Astrocyte (in vitro differentiated cells and primary cell): ENCODE results near the gene TIMM21. TPM values are rescaled to one million over a fixed set of nuclear protein-coding genes. Genes with fewer than 3 reads are reported as not detected.
A peak's percentile ranks its signal among the peaks of the same experiment; 100 is the strongest.

ENCODE experiments used
- DNase-seq: peaks from one replicate; pipeline ENCODE4 v3.0.0-alpha.2; 2010; ENCODE audit warnings: low read depth
- FAIRE-seq: peaks from 2 replicates; lab custom pipeline; 2011; peaks lifted over from hg19 to GRCh38; lab: Jason Lieb, UNC
- H2AFZ ChIP-seq: 2 replicates; pipeline ENCODE4 v1.6.0; 2012; ENCODE audit warnings: low read depth, low read length, inconsistent platforms
- H3K27ac ChIP-seq: 2 replicates; pipeline ENCODE4 v1.5.1; 2011; ENCODE audit warnings: low read depth, low read length, inconsistent platforms
- H3K27me3 ChIP-seq: 2 replicates; pipeline ENCODE4 v1.6.0; 2011; ENCODE audit warnings: low read length, inconsistent platforms; ENCODE audit not compliant: insufficient read depth
- H3K36me3 ChIP-seq: 2 replicates; pipeline ENCODE4 v1.5.1; 2011; ENCODE audit warnings: low read length, inconsistent platforms; ENCODE audit not compliant: insufficient read depth
- H3K4me1 ChIP-seq: 2 replicates; pipeline ENCODE4 v1.5.1; 2011; ENCODE audit warnings: low read length, inconsistent platforms; ENCODE audit not compliant: insufficient read depth
- H3K4me2 ChIP-seq: 2 replicates; pipeline ENCODE4 v1.6.0; 2012; ENCODE audit warnings: low read length, inconsistent platforms
- H3K4me3 ChIP-seq: 2 replicates; pipeline ENCODE4 v1.5.1; 2011; ENCODE audit warnings: low read depth, mild to moderate bottlenecking, low read length, inconsistent platforms; ENCODE audit not compliant: insufficient read depth
- H3K79me2 ChIP-seq: 2 replicates; pipeline ENCODE4 v1.6.0; 2012; ENCODE audit warnings: mild to moderate bottlenecking, low read length, inconsistent platforms; ENCODE audit not compliant: insufficient read depth
- H3K9ac ChIP-seq: 2 replicates; pipeline ENCODE4 v1.6.0; 2012; ENCODE audit warnings: mild to moderate bottlenecking, low read length, inconsistent platforms
- H3K9me3 ChIP-seq: 2 replicates; pipeline ENCODE4 v1.5.1; 2012; ENCODE audit warnings: low read depth, mild to moderate bottlenecking, low read length, inconsistent platforms; ENCODE audit not compliant: insufficient read depth
- H4K20me1 ChIP-seq: 2 replicates; pipeline ENCODE4 v1.6.0; 2012; ENCODE audit warnings: low read length, inconsistent platforms; ENCODE audit not compliant: insufficient read depth
- H3K27ac Mint-ChIP-seq: one replicate; pipeline ENCODE4 v1.8.0; 2021; ENCODE audit warnings: mild to moderate bottlenecking, mixed read lengths; ENCODE audit not compliant: unreplicated experiment
- H3K27me3 Mint-ChIP-seq: one replicate; pipeline ENCODE4 v1.8.0; 2021; ENCODE audit warnings: low read depth, mixed read lengths; ENCODE audit not compliant: unreplicated experiment
- H3K36me3 Mint-ChIP-seq: one replicate; pipeline ENCODE4 v1.8.0; 2021; ENCODE audit warnings: low read depth, mixed read lengths; ENCODE audit not compliant: unreplicated experiment
- H3K4me1 Mint-ChIP-seq: one replicate; pipeline ENCODE4 v1.8.0; 2021; ENCODE audit warnings: low read depth, mixed read lengths; ENCODE audit not compliant: unreplicated experiment
- H3K4me3 Mint-ChIP-seq: one replicate; pipeline ENCODE4 v1.8.0; 2021; ENCODE audit warnings: mild to moderate bottlenecking, moderate library complexity, mixed read lengths; ENCODE audit not compliant: unreplicated experiment
- H3K9me3 Mint-ChIP-seq: one replicate; pipeline ENCODE4 v1.8.0; 2021; ENCODE audit warnings: mild to moderate bottlenecking, mixed read lengths; ENCODE audit not compliant: unreplicated experiment
- CTCF ChIP-seq: IDR thresholded peaks from 2 replicates; pipeline ENCODE4 v1.5.1; 2011; ENCODE audit warnings: low read depth, mild to moderate bottlenecking, inconsistent platforms, low read length, moderate library complexity; ENCODE audit not compliant: insufficient read depth
- EZH2 ChIP-seq: IDR thresholded peaks from 2 replicates; pipeline ENCODE4 v1.6.1; 2012; ENCODE audit warnings: mild to moderate bottlenecking, low read length, inconsistent platforms; ENCODE audit not compliant: insufficient read depth
- total RNA-seq: library from RNA; stranded (reverse); gene quantifications from 2 replicates; pipeline ENCODE4 v1.2.1, GENCODE V29; 2021

Gene TIMM21
- total RNA-seq, 1 donor from 2014 or later: 25.1 TPM

DNA sequence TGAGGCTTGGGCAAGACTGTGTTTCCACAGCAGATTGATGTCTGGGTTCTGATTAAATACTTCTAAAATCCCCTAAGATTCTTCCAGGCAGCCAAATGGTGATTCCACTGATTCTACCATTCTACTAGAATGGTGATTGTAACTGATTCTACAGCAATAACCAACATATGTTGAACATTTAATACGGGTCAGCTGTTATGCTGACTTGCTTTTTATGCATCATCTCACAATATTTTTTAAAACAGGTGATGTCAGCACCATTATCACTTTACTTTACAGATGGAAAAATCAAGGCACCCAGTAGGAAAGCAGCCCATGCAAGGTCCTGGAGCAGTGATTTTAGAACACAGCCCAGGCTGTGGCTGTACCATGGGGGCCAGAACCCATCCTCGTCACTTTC, 37.5 kb downstream of the TIMM21 start:
- H3K4me2 ChIP-seq: no peak overlapping the region
- H3K36me3 Mint-ChIP-seq: no peaks in the 10 kb centered on the region
- no peak overlapping the region for H3K4me3 ChIP-seq
- H2AFZ ChIP-seq: no peak overlapping the region
- no peak overlapping the region for H3K27ac ChIP-seq
- peaks cover 8% of the 10 kb centered on the region for H3K27me3 ChIP-seq
- no peak overlapping the region for H3K4me3 Mint-ChIP-seq
- H3K79me2 ChIP-seq: no peaks in the 10 kb centered on the region
- peaks cover 1% of the 10 kb centered on the region for H3K4me1 Mint-ChIP-seq
- no peak overlapping the region for H3K27ac Mint-ChIP-seq
- no peaks in the 10 kb centered on the region for H3K9me3 Mint-ChIP-seq
- no peak for FAIRE-seq
- no peak for DNase-seq
- no peaks in the 10 kb centered on the region for H3K36me3 ChIP-seq
- peaks cover 4% of the 10 kb centered on the region for H3K27me3 Mint-ChIP-seq
- no peak overlapping the region for H3K9ac ChIP-seq
- H4K20me1 ChIP-seq: no peaks in the 10 kb centered on the region
- H3K9me3 ChIP-seq: no peaks in the 10 kb centered on the region
- TF ChIP-seq EZH2: no peak
- H3K4me1 ChIP-seq: peaks cover 5% of the 10 kb centered on the region

- no peak for TF ChIP-seq CTCF
- no peak for TF ChIP-seq EZH2
- H3K36me3 Mint-ChIP-seq: no peaks in the 10 kb centered on the region
- Histone ChIP-seq H3K27me3 (peaks cover 8% of the 10 kb centered on the region), H3K9ac (no peak overlapping the region), H3K4me1 (peaks cover 5% of the 10 kb centered on the region), H3K79me2 (no peaks in the 10 kb centered on the region), H3K27ac (no peak overlapping the region), H3K4me2 (no peak overlapping the region), H3K4me3 (no peak overlapping the region), H3K36me3 (no peaks in the 10 kb centered on the region), H3K9me3 (no peaks in the 10 kb centered on the region), H4K20me1 (no peaks in the 10 kb centered on the region), H2AFZ (no peak overlapping the region)
- H3K9me3 Mint-ChIP-seq: no peaks in the 10 kb centered on the region
- H3K4me3 Mint-ChIP-seq: no peak overlapping the region
- FAIRE-seq (no peak), DNase-seq (no peak)
- H3K4me1 Mint-ChIP-seq: peaks cover 1% of the 10 kb centered on the region
- peaks cover 4% of the 10 kb centered on the region for H3K27me3 Mint-ChIP-seq
- H3K27ac Mint-ChIP-seq: no peak overlapping the region
Observed at GRCh38 chr18:74186661-74187060, 38.3 kb downstream of the TIMM21 start.

DNA sequence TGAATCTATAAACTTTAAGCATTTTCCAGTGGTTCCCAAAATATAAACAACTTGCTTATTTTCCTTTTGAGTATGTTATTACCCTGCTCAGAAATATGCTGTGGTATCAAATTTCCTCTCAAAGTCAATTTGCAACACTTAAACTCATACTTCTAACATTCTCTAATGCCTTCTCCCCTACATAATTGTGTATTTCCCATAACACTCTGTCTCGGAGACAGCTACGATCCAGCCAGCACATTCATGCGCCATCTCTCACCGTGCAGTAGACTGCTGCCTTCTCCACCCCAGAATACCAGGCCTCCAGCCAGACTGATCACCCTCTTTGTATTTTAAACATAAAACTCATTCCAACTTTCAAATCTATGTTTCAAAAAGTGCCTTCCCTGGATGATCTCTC, 41.8 kb downstream of the TIMM21 start:
- Histone ChIP-seq H3K27me3 (peaks cover 1% of the 10 kb centered on the region), H3K36me3 (no peaks in the 10 kb centered on the region), H4K20me1 (no peaks in the 10 kb centered on the region), H3K79me2 (no peaks in the 10 kb centered on the region), H3K9ac (no peak overlapping the region), H3K4me3 (no peak overlapping the region), H3K9me3 (no peaks in the 10 kb centered on the region), H3K4me2 (no peak overlapping the region), H3K4me1 (peaks cover 5% of the 10 kb centered on the region), H3K27ac (no peak overlapping the region), H2AFZ (no peak overlapping the region)
- peaks cover 1% of the 10 kb centered on the region for H3K4me1 Mint-ChIP-seq
- peaks cover 13% of the 10 kb centered on the region for H3K27me3 Mint-ChIP-seq
- no peak overlapping the region for H3K4me3 Mint-ChIP-seq
- H3K36me3 Mint-ChIP-seq: no peaks in the 10 kb centered on the region
- no peak overlapping the region for H3K27ac Mint-ChIP-seq
- no peak for TF ChIP-seq CTCF
- no peak for TF ChIP-seq EZH2
- no peaks in the 10 kb centered on the region for H3K9me3 Mint-ChIP-seq
- FAIRE-seq: peak; percentile 5
- DNase-seq: peak; percentile 30
